DND-41 (cell line): Measurements from ENCODE around the gene SUN5.

Experiments
- EZH2 ChIP-seq: IDR thresholded peaks from 3 replicates; pipeline ENCODE4 v1.6.1; 2012; ENCODE audit warnings: borderline replicate concordance, low read depth, mild to moderate bottlenecking, moderate library complexity, low read length, inconsistent platforms; ENCODE audit not compliant: severe bottlenecking
- TF ChIP-seq, protein P1 (sequence below): IDR thresholded peaks from 2 replicates; pipeline ENCODE4 v1.5.1; 2012; ENCODE audit warnings: borderline replicate concordance, low read length, moderate library complexity, mild to moderate bottlenecking; ENCODE audit not compliant: poor library complexity, severe bottlenecking; ENCODE audit errors: extremely low read depth

DNA sequence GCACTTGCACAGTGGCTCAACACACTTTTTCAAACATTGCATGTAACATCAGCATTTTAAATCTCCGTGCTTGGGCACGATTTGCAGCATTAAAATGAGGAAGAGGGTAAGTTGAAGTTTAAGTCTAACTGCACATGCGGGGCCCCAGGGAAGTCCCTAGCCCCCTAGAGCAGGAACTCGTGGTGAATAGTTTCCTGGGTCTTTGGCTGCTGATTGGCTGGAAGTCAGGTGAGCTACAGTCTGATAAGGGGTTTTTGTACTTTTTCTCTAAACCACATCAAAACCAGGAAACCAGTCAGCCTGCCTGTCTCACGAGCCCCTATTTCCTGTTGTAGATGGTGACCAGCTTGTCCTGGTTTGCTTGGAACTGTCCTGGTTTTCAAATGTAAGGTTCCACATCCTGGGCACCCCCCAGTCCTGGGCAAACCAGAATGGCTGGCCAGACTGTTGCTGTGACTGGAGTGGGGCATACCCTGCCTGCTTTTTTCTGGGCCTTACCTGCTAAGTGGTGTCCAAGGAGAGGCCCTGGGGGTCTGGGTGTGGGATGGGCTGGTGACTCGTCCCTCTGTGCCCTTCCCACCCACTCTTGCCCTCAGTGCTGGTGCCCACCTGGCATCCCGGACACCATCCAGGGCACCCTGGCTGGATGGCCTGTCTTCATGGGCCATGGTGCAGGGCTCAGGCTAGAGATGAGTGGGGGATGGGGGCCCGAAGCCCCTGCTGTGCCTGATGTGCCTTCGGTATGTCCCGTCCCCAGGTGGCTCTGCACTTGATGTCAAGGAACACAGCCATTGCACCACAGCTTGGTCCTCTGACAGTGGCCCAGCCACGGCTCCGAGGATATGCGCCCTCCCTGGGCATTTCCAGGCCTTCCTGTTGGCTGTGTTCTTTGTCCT lies 31.8 kb downstream of the SUN5 start:
- TF ChIP-seq, protein P1, sequence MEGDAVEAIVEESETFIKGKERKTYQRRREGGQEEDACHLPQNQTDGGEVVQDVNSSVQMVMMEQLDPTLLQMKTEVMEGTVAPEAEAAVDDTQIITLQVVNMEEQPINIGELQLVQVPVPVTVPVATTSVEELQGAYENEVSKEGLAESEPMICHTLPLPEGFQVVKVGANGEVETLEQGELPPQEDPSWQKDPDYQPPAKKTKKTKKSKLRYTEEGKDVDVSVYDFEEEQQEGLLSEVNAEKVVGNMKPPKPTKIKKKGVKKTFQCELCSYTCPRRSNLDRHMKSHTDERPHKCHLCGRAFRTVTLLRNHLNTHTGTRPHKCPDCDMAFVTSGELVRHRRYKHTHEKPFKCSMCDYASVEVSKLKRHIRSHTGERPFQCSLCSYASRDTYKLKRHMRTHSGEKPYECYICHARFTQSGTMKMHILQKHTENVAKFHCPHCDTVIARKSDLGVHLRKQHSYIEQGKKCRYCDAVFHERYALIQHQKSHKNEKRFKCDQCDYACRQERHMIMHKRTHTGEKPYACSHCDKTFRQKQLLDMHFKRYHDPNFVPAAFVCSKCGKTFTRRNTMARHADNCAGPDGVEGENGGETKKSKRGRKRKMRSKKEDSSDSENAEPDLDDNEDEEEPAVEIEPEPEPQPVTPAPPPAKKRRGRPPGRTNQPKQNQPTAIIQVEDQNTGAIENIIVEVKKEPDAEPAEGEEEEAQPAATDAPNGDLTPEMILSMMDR: no peak
- TF ChIP-seq EZH2: no peak
